Adrenal gland (tissue), 5 donors: Measurements from ENCODE around the gene TRPM5.

Experiments
- POLR2A ChIP-seq, 2 donors: fragments of 450-650 bp; IDR thresholded peaks; one replicate each; pipeline ENCODE4 v1.6.1; 2017; ENCODE audit warnings: antibody characterized with exemption in 2 of 2, mild to moderate bottlenecking in 2 of 2, moderate library complexity in 1 of 2
- TF ChIP-seq, protein P1 (sequence below), 6 experiments: fragments of 450-650 bp in 4 of 6; fragments of 200-600 bp in 2 of 6; sonication (generic) in 1 of 6; IDR thresholded peaks; 1 replicate in 5 of 6; 2 replicates in 1 of 6; pipeline versions ENCODE4 v1.5.1 to v1.8.0; 2016 to 2021; ENCODE audit warnings: antibody characterized with exemption in 6 of 6, mild to moderate bottlenecking in 2 of 6, moderate library complexity in 1 of 6
- donor health status: DM: no; HTN: no; CAD: no.

- TF ChIP-seq, protein P1, sequence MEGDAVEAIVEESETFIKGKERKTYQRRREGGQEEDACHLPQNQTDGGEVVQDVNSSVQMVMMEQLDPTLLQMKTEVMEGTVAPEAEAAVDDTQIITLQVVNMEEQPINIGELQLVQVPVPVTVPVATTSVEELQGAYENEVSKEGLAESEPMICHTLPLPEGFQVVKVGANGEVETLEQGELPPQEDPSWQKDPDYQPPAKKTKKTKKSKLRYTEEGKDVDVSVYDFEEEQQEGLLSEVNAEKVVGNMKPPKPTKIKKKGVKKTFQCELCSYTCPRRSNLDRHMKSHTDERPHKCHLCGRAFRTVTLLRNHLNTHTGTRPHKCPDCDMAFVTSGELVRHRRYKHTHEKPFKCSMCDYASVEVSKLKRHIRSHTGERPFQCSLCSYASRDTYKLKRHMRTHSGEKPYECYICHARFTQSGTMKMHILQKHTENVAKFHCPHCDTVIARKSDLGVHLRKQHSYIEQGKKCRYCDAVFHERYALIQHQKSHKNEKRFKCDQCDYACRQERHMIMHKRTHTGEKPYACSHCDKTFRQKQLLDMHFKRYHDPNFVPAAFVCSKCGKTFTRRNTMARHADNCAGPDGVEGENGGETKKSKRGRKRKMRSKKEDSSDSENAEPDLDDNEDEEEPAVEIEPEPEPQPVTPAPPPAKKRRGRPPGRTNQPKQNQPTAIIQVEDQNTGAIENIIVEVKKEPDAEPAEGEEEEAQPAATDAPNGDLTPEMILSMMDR (IDR thresholded peaks at IDR 0.05), result no peak
- no peak for TF ChIP-seq POLR2A (IDR thresholded peaks at IDR 0.05)
These were observed 9.6 kb downstream of the TRPM5 start for GRCh38 chr11:2434506-2435255.
